HFF-Myc (cell line): ENCODE measurements around the gene EPHA6.
"Not testable (repeated sequence)": the region's sequence is repeated elsewhere in the genome, so short reads cannot be mapped to it uniquely, and the experiment has no call there.

Experiments used
- DNase-seq: peaks from one replicate; pipeline ENCODE4 v3.0.0-alpha.2; 2011; ENCODE audit warnings: low read depth; ENCODE audit errors: extremely low read depth
- H3K4me3 ChIP-seq: replicated peaks from 2 replicates; pipeline ENCODE4 v1.5.1; 2011; ENCODE audit warnings: low read depth, mild to moderate bottlenecking, control low read depth, low read length
- TF ChIP-seq, protein P1 (sequence below): IDR thresholded peaks from 2 replicates; pipeline ENCODE4 v1.5.1; 2012; ENCODE audit warnings: mild to moderate bottlenecking, low read depth, low read length, control low read depth; ENCODE audit errors: missing control alignments

The EPHA6 gene

DNA sequence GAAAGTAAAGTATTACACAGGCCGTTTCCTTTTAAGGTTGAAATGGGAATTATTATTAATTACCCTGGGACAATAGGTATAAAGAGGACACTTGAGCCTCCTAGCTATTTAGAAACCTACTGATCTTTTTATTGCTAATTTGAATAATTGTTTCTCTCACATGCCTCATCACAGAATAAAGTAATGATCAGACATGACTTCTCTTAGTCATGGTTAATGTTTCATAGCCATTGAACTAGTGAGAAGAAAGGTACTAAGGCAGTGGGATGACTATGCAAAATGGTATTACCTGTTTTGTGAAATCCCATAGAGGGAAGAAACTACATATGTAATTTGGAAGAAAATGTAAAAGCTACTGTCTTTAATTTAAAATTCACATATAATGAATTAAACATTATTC is 85.6 kb downstream of the EPHA6 start:
- TF ChIP-seq, protein P1, sequence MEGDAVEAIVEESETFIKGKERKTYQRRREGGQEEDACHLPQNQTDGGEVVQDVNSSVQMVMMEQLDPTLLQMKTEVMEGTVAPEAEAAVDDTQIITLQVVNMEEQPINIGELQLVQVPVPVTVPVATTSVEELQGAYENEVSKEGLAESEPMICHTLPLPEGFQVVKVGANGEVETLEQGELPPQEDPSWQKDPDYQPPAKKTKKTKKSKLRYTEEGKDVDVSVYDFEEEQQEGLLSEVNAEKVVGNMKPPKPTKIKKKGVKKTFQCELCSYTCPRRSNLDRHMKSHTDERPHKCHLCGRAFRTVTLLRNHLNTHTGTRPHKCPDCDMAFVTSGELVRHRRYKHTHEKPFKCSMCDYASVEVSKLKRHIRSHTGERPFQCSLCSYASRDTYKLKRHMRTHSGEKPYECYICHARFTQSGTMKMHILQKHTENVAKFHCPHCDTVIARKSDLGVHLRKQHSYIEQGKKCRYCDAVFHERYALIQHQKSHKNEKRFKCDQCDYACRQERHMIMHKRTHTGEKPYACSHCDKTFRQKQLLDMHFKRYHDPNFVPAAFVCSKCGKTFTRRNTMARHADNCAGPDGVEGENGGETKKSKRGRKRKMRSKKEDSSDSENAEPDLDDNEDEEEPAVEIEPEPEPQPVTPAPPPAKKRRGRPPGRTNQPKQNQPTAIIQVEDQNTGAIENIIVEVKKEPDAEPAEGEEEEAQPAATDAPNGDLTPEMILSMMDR, result no peak
- H3K4me3 ChIP-seq, result no peak overlapping the region
- no peak for DNase-seq

DNA sequence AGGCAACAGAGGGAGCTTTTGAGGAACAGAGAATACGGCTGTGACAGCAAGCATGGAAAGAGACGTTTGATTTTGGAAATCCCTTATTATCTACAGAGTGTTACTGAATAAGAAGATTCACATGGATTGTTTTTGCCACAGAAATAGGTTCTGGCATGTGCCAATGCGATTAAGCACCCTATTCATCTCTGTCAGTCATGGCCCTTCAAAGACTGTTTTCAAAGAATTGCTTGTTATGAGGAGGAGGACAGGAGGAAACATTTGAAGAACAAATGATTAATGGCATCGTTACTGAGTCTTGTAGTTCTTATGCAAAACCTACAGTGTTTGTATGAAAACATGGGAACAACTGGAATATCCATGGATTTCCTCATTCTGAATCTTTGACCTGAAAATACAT is 86.2 kb downstream of the EPHA6 start:
- DNase-seq, result no peak
- TF ChIP-seq, protein P1, result no peak
- H3K4me3 ChIP-seq, result no peak overlapping the region

GRCh38 chr3:96915445-96915844 is 101.1 kb downstream of the EPHA6 start:
- no peak overlapping the region for H3K4me3 ChIP-seq
- TF ChIP-seq, protein P1, result no peak
- DNase-seq, result no peak

- TF ChIP-seq, protein P1, result no peak
- H3K4me3 ChIP-seq, result no peak overlapping the region
- no peak for DNase-seq
These were observed 116.9 kb downstream of the EPHA6 start for GRCh38 chr3:96931119-96931862.

DNA sequence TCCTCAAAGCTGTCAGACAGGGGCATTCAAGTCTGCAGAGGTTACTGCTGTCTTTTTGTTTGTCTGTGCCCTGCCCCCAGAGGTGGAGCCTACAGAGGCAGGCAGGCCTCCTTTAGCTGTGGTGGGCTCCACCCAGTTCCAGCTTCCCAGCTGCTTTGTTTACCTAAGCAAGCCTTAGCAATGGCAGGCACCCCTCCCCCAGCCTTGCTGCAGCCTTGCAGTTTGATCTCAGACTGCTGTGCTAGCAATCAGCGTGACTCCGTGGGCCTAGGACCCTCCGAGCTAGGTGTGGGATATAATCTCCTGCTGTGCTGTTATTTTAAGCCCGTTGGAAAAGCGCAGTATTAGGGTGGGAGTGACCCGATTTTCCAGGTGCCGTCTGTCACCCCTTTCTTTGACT is 127.7 kb downstream of the EPHA6 start:
- DNase-seq, H3K4me3 ChIP-seq: not testable (repeated sequence)

GRCh38 chr3:96958856-96959255 is 144.5 kb downstream of the EPHA6 start:
- DNase-seq, result no peak
- no peak overlapping the region for H3K4me3 ChIP-seq
- TF ChIP-seq, protein P1, result no peak

GRCh38 chr3:96959474-96959873 is 145.1 kb downstream of the EPHA6 start:
- no peak overlapping the region for H3K4me3 ChIP-seq
- TF ChIP-seq, protein P1, result no peak
- no peak for DNase-seq
